ENCODE results near the gene SKAP1.
"Not testable (repeated sequence)": the region's sequence is repeated elsewhere in the genome, so short reads cannot be mapped to it uniquely, and the experiment has no call there.

The SKAP1 gene

GRCh38 chr17:48253975-48254374, 176.0 kb downstream of the SKAP1 start:
- in situ Hi-C loops (cut with MboI; ENCODE audit: low sequenced_read_pairs) = no loop called here

- in situ Hi-C loops (cut with MboI; ENCODE audit: low sequenced_read_pairs) = no loop called here
Measured at GRCh38 chr17:48251950-48252349, 178.1 kb downstream of the SKAP1 start.

- in situ Hi-C loops (cut with MboI; ENCODE audit: low sequenced_read_pairs) = no loop called here
Measured at GRCh38 chr17:48250949-48251348, 179.1 kb downstream of the SKAP1 start.

- in situ Hi-C loops (cut with MboI; ENCODE audit: low sequenced_read_pairs) = not testable (repeated sequence)
Measured at GRCh38 chr17:48250059-48250458, 180.0 kb downstream of the SKAP1 start.

GRCh38 chr17:48247603-48248002, 182.4 kb downstream of the SKAP1 start:
- in situ Hi-C loops (cut with MboI; ENCODE audit: low sequenced_read_pairs) = no loop called here

GRCh38 chr17:48247038-48247437, 183.0 kb downstream of the SKAP1 start:
- in situ Hi-C loops (cut with MboI; ENCODE audit: low sequenced_read_pairs) = no loop called here

GRCh38 chr17:48246612-48247011, 183.4 kb downstream of the SKAP1 start:
- in situ Hi-C loops (cut with MboI; ENCODE audit: low sequenced_read_pairs) = no loop called here

- in situ Hi-C loops (cut with MboI; ENCODE audit: low sequenced_read_pairs) = not testable (repeated sequence)
Measured at GRCh38 chr17:48245465-48246033, 184.5 kb downstream of the SKAP1 start.

- in situ Hi-C loops (cut with MboI; ENCODE audit: low sequenced_read_pairs) = no loop called here
Measured at GRCh38 chr17:48244814-48245213, 185.2 kb downstream of the SKAP1 start.

GRCh38 chr17:48244121-48244711, 185.8 kb downstream of the SKAP1 start:
- in situ Hi-C loops (cut with MboI; ENCODE audit: low sequenced_read_pairs) = no loop called here

GRCh38 chr17:48241770-48242497, 188.1 kb downstream of the SKAP1 start:
- in situ Hi-C loops (cut with MboI; ENCODE audit: low sequenced_read_pairs) = no loop called here

- in situ Hi-C loops (cut with MboI; ENCODE audit: low sequenced_read_pairs) = no loop called here
Measured at GRCh38 chr17:48241131-48241591, 188.9 kb downstream of the SKAP1 start.

- in situ Hi-C loops (cut with MboI; ENCODE audit: low sequenced_read_pairs) = no loop called here
Measured at GRCh38 chr17:48240562-48241130, 189.4 kb downstream of the SKAP1 start.

- in situ Hi-C loops (cut with MboI; ENCODE audit: low sequenced_read_pairs) = no loop called here
Measured at GRCh38 chr17:48240122-48240521, 189.9 kb downstream of the SKAP1 start.

- in situ Hi-C loops (cut with MboI; ENCODE audit: low sequenced_read_pairs) = no loop called here
Measured at GRCh38 chr17:48239603-48239995, 190.4 kb downstream of the SKAP1 start.

GRCh38 chr17:48238933-48239602, 190.9 kb downstream of the SKAP1 start:
- in situ Hi-C loops (cut with MboI; ENCODE audit: low sequenced_read_pairs) = no loop called here

GRCh38 chr17:48237456-48237855, 192.6 kb downstream of the SKAP1 start:
- in situ Hi-C loops (cut with MboI; ENCODE audit: low sequenced_read_pairs) = no loop called here

- in situ Hi-C loops (cut with MboI; ENCODE audit: low sequenced_read_pairs) = no loop called here
Measured at GRCh38 chr17:48236681-48237134, 193.3 kb downstream of the SKAP1 start.

GRCh38 chr17:48234922-48235321, 195.1 kb downstream of the SKAP1 start:
- in situ Hi-C loops (cut with MboI; ENCODE audit: low sequenced_read_pairs) = no loop called here

GRCh38 chr17:48231995-48232959, 197.7 kb downstream of the SKAP1 start:
- in situ Hi-C loops (cut with MboI; ENCODE audit: low sequenced_read_pairs) = no loop called here

All from HL-60/S4 treated with phorbol 12-myristate 13-acetate at 8.2 ng/mL for 4 days and 3 days (cell line).